ENCODE measurements around the gene SRSF10.
"Not testable (repeated sequence)": the region's sequence is repeated elsewhere in the genome, so short reads cannot be mapped to it uniquely, and the experiment has no call there.

SRSF10 gene

DNA sequence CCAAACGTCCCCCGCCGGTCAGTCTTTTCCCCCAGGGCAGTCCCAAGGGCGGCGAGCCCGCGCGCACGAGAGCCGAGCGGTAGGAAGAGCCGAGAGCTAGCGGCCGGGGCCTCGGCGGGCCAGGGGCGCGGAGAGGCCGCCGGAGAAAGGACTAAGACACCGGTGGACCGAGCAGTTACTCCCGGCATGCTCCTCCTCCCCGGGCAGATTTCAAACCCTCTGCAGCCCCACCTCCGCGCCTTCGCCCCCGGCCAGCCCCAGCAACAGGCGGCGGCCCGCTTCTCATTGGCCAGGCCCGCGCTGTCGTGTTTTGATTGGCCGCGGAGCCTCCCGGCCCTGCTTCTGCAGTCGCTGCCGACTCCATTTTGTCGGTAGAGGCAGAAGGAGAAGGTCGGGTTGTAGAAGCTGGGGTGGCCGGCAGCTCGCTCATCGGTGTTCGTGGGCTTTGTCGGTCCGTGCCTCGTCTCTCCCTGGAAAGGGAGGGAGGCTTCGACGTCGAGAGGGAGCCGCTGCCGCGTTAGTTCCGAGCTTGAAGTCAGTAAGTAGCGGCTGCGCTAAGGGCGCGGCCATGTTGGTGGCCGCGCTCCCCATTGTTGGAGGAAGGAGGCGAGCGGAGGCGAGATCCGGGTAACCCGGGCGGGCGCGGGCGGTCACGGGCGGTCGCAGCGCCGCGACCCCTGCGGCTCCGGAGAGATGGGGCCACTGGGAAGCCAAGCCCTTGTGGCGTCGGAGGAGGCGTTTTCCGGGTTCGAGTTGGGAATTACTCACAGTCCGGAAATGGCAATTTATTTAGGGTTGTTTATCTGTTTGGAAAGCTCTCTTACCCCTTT is 20.5 kb downstream of the SRSF10 start, which contains the start of gene PNRC2:
TSS of gene PNRC2 (plus strand) at position 368 of the 830 bp plus-strand sequence. CDS start 1,630 bp downstream, outside the sequence.
- DNase-seq: peak; percentile 100

DNA sequence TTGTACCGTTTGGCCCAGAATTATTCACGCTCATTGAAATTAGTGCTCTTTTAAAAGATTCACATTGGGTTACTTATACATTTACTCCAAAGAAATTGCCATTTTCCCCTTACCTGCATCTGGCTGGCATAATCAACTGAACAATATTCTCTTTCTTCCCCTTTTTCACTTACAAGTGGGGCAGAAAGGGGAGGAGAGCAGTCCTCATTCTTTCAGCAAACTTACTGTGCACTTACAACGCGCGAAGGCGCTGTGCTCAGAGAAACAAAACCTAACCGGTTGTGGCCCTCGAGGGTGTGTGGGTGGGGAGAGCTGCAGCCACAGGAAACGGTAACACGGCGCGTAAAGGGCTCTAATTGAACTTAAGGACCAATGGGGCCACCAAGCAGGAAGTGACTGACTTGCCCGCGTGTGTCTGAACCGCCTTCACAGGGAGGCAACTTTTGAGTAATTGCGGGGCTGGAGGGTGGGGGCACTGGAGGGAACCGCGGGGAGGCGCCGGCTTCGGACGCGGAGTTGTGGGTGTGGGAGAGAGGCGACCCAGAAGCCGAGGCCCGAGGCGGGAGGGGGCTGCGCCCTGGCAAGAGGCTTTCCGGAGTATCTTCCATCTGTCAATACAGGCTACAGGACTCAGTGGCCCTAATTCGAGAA is 21.2 kb downstream of the SRSF10 start:
- DNase-seq: no peak

DNA sequence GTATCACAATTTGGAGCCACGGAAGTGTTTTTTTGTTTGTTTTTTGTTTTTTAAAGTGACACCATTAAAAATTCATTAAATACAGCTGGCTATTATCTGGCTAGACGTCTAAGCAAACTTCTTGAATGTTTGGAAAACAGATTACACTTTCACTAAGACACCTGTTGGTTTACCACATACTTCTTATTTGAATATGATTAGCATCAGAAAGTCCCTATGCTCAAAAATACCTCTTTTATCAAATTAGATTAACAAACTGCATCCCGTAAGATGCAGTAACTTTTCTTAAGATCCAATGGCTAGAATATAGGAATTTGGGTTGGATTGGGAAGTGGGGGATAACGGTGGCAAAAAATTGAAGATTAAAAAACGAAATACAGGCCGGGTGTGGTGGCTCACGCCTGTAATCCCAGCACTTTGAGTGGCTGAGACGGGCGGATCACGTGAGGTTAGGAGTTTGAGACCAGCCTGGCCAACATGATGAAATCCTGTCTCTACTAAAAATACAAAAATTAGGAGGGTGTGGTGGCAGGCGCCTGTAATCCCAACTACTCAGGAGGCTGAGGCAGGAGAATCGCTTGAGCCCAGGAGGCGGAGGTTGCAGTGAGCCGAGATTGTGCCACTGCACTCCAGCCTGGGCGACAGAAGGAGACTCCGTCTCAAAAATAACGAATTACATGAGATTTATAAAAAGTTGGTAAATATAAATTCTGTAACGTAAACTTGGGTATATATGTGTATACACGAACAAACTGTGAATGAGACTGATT is 21.9 kb downstream of the SRSF10 start:
- not testable (repeated sequence) for DNase-seq

DNA sequence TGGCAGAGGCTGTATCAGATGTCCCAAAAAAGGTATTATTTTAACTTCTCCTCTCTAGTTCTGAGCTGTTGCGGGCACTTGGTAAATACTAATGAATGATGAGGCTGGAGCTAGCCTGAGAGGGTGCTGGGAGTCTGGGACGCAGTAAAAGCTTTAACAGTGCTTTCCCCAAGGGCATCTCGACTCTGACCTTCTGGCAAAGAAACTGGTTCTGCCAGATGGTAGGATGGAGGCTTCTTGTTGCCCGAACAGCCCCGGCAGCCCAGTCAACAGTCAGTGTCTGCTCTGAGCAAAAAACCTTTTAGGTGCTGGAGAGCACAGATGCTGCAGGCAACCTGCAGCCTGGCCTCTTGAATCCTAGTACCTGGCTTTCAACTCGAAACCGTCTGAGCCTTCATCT is 23.0 kb downstream of the SRSF10 start:
- no peak for DNase-seq

DNA sequence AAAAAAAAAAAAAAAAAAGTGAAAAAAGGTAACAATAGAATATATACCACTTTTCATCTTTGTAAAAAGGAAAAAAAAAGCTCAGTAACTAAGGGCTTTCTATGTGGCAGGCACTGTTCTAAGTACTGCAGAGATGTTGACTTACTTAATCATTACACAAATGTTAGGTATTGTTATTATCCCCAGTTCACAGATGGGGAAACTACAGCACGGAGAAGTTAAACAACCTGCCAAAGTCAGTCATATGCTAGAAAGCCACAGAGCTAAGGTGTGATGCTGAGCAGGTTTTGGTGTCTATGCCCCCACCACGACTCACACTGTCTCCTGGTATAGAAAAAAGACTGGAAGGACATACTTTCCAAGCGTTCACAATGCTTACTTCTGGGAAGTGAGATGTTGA is 27.1 kb downstream of the SRSF10 start:
- no peak for DNase-seq

DNA sequence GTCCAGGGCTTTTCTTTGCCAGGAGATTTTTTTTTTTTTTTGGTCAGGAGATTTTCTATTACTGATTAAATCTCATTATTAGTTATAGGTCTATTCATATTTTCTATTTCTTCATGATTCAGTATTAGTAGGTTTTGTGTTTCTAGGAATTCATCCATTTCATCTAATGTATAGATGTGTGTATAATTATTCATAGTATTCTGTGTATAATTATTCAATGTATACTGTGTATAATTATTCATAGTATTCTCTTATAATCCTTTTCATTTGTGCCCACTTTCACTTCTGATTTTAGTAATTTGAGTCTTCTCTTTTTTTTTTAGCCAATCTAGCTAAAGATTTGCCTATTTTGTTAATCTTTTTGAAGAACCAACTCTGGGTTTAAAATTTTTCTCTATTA is 32.8 kb downstream of the SRSF10 start:
- no peak for DNase-seq

DNA sequence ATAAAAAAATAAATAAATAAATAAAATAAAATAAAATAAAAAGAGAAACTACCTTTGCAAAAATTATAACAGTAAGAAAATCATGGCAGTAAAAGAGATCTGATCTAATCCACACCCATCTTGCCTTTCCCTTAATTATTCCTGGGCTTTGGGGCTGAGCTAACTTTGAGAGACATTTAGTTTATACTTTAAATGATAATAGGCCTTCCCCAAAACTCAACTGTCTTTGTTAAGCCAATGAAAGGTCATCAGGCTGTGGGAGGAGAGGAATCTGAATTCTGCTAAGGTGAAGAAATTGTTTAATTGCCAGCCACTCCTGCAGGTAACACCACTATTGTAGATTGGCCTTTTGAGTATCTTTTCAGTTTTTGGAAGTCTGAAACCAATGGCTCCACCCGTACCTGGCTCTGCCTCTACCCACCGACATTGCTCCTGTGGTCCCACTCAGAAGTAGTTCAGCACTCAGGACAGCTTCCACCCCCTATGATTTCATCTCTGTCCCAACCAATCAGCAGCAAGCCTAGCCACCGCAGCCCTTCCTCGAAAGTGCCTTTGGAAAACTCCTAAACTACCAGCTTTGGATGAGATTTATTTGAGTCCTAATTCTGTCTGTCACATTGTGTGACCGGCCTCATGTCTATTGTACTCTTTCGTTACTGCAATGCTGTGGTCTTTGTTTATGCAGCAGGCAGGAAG is 43.5 kb downstream of the SRSF10 start:
- DNase-seq: no peak

DNA sequence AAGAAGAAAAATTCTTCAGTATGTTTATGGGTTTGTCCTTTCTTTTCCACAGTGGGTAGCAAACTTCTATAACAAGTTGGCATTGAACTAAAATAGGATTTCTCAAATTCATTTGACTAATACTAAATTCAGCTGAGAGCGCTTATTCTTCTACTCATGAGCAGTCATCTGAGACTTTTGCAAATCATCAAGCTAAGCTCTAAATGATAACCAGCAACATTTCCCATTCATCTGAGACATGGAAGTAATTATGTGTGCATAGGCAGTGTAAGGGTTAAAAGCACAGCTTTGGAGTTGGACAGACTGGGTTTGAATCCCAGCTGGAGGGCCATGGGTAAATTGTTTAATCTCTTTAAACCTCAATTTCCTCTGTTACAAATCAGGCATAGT is 48.6 kb downstream of the SRSF10 start:
- no peak for DNase-seq

DNA sequence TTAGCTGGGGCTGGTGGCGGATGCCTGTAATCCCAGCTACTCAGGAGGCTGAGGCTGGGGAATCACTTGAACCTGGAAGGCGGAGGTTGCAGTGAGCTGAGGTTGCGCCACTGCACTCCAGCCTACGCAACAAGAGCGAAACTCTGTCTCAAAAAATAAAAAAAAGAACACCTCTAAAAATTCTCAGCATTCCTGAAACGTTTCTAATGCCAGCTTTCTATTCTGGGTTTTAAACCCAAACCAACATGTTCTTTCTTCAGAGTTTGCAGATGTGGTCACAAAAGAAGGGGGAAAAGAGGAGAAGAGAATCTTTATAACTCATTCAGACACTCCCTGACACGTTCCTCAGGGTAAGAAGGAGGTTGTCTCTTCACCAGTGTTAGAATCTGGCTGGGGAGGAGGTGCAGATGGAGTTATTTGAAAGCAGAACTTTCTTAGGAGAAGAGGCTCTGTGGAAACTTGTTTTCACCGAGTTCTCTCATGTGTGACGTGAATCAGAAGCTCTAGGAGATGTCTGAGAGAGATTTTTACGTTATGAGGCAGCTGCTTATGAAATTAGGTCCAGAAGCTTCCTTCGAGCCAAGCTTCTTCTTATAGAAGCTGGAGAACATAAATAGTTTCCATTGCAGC is 49.2 kb downstream of the SRSF10 start:
- no peak for DNase-seq

DNA sequence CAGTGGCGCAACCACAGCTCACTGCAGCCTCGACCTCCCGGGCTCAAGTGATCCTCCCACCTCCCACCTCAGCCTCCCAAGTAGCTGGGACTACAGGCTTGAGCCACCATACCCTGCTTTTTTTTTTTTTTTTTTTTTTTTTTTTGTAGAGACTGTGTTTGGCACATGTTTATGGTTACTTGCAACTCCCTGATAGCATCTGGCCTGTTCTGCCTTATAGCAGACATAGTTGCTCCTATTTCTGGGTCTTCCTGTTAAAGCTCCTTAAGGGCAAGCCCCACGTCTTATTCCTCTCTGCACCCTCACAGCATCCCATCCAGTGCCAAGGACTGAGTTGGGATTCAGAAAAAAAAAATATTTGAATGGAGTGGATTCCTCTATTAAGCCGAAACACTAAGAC is 49.9 kb downstream of the SRSF10 start:
- DNase-seq: no peak

DNA sequence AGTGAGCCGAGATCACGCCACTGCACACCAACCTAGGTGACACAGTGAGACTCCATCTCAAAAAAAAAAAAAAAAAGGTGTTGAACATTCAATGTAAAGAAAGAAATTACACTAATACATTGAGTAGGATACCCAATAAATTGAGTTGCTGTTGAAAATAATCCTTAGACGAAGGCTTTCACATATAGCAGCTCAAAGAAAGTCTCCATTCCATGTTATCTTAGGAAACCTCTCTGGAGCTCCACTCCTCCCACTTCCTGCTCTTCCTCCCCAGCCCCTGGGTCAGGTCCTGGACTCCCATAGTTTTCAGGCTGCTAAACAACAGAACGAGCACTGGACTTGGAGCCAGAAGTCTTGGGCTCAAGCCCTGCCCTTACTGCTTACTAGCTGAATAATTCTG is 51.3 kb downstream of the SRSF10 start:
- DNase-seq: no peak

DNA sequence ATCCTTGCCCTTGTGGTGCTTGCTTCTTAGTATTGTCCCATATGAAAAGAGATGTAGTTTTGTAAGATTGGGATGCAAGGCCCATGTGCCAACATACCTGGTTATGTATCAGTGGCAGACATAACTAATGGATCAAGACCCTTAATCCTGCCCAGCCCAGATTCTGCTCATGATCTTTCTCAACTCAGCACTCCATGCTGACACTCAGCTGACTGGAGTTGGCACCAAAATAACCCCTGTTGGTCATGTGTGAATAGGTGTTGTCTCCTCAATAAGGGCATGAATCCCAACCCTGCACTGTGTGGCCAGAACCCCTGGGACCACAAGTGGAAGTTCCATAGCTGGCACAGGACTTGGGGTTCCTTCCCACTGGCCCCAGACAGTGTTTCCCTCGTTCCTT is 53.0 kb downstream of the SRSF10 start:
- DNase-seq: no peak

DNA sequence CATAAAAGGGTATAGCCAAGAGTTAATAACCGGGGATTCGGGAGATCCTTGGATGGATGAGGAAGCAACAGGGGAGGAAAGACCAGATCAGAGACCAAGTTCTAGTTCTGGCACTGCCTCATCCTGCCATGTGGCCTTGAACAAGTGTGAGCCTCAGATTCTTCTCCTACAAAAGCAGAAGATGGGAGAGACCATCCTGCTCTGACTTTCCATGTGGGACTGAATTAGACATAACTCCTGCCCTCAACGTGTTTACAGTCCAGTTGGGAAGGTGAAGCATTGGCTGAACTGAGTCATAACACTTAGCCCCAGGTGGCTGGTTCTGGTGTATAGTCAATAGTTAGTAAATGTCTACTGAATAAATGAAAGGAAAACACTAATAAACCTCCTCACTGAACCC is 54.8 kb downstream of the SRSF10 start:
- DNase-seq: no peak

DNA sequence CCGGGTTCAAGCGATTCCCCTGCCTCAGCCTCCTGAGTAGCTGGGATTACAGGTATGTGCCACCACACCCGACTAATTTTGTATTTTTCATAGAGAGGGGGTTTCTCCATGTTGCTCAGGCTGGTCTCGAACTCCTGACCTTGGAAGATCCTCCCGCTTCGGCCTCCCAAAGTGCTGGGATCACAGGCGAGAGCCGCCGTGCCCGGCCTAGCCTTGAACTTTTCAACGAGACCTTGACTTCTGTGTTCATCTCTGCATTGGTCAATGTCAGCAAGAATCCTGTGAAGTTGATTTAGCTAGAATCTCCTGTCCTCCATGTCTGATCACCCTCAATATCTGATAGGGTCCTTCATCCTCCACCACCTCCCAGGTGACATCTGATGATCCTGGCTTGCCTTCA is 55.5 kb downstream of the SRSF10 start:
- no peak for DNase-seq

DNA sequence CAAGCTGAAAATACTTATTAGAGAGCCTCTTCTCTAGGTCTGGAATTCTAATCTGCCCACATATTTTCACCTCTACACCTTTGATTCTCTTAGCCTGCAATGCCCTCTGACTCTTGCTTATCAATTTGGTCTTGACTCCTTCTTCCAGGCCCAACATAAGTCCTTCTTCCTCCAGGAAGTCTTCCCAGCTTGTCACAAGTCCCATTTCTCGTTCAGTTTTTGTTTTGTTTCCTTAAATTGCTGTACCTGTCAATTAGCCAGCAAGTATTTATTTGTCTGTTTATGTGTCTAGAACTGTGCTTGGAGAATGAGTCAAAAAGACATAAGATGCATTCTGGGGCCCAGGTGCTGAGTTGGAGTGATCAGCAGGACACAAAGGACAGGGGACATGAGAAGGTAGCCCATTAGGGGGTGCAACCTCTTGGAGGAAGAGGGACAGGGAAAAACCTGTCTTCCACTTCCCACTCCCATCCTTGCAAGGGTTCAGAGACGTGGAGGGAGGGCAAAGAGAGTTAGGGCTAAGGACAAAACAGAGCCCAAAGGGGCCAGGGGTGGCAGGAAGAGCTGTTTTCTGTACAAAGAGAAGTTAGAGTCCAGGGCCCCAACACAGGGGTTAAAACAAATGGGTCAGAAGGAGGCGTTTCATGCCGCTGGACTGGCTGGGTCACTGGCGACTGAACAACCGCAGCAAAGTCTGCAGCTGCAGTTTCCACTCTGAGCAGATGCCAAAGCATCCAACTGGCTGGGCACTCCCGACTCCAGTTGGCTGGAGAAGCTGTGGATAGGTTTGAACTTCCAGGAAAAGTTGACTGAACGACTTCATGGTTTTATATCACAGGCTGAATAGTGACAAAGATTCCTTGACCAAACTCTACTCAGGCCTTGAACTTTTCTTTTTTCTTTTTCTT is 56.3 kb downstream of the SRSF10 start:
- no peak for DNase-seq

DNA sequence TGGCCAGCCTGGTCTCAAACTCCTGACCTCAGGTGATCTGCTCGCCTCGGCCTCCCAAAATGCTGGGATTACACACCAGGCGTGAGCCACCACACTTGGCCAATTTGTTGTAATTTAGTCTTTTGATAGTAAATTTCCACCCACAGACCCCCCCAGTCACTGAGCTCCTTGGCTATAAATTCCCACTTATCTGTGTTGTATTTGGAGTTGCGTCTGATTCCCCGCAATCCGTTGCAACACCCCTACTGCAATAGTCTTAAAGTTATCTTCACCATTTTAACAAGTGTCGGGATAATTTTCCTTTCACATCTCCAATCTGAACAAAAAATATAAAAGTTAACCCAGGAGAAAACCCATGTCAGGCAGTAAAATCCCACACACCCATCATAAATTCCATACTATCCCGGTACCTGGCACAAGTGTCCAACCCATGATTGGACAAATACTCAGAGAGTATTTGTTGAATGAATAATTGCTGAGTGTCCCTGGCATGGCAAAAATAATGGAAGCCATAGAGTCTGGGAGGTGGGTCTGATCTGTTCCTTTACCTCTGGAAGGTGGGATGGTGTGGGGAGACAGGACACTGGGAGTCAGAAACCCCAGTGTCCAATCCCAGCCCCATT is 57.7 kb downstream of the SRSF10 start:
- DNase-seq: no peak

DNA sequence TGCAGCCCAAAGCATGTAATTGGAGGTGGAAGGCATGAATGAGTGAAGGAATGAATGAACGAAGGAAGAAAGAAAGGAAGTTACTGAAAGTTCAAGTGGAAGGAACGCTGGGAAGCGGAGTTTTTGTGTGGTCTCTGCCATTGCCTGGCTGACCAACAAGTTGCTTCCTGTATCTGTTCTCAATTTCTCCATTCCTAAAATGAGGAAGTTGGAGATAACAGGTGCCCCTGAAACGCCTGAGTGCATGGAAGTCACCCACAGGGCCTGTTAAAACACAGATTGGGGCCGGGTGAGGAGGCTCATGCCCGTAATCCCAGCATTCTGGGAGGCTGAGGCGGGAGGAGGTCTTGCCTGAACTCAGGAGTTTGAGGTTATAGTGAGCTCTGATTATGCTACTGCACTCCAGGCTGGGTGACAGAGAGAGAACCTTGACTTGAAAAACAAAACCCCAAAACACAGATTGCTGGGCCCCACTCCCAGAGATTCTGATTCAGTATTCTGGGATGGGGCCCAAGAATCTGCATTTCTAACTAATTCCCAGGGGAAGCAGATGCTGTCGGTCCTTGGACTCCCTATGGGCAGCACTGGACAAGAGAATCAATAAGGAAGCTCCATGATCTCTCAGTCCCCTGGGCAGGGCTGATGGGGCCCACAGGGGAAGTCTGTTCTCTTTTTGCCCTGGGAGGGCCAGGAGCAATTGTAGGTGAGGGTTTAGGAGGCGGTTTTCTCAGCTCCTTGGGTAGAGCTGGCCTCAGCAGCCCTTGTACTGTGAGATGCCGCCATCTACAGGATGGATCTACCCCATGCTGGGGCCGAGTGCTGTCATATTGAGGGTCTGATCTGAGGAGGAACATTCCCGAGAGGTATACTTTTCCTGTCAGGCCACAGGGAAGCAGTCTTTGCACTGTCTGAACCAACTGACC is 63.7 kb downstream of the SRSF10 start:
- DNase-seq: peak; percentile 50

DNA sequence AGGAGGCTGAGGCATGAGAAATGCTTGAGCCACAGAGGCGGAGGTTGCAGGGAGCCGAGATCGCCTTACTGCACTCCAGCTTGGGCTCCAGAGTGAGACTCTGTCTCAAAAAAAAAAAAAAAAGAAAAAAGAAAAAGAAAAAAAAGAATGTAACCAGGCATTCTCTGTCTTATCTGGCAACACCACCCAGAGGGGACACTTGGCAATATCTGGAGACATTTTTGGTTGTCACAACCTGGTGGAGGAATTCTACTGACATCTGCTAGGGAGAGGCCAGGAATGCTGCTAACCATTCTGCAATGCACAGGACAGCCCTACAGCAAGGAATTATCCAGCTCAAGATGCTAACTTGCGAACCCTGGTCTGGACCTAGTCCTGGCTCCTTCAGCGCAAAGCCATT is 64.7 kb downstream of the SRSF10 start:
- no peak for DNase-seq

DNA sequence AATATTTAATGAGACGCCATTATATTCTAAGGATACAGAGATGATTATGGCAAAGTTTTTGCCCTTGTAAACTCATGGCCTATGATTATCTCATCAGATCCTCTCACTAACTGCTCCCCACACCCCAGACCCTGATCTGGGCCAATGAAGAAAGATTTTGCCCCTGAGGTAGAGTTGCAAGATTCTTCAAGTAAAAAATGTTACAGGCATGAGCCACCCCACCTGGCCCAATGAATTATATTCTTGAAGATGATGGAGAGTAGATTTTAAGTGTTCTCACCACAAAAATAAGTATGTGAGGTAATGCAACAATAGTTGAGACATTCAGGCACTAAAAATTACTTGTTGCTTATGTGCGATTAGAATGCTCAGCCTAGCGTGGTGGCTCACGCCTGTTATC is 65.2 kb downstream of the SRSF10 start:
- DNase-seq: no peak

Measured in right kidney (tissue), 1 donor.